GM23248 (cell line): ENCODE measurements around the gene COL10A1. TPM values are rescaled to one million over a fixed set of nuclear protein-coding genes. Genes with fewer than 3 reads are reported as not detected.

Experiments used
- DNase-seq: peaks from one replicate; pipeline ENCODE4 v3.0.0-alpha.2; 2015
- H2AFZ ChIP-seq: fragments of 200-600 bp; sonication (generic); 2 replicates; pipeline ENCODE4 v1.6.1; 2016; ENCODE audit warnings: antibody characterized with exemption
- H3F3A ChIP-seq: fragments of 200-600 bp; sonication (generic); 2 replicates; pipeline ENCODE4 v1.6.1; 2016; ENCODE audit warnings: mild to moderate bottlenecking, antibody characterized with exemption, mixed run types; ENCODE audit not compliant: insufficient read depth
- H3K27ac ChIP-seq: fragments of 200-600 bp; sonication (generic); 2 replicates; pipeline ENCODE4 v1.5.1; 2016; ENCODE audit warnings: mild to moderate bottlenecking
- H3K27me3 ChIP-seq: fragments of 200-600 bp; sonication (generic); replicated peaks from 2 replicates; pipeline ENCODE4 v1.6.1; 2016; ENCODE audit warnings: mild to moderate bottlenecking; ENCODE audit not compliant: insufficient read depth
- H3K36me3 ChIP-seq: fragments of 200-600 bp; sonication (generic); 2 replicates; pipeline ENCODE4 v1.6.1; 2016; ENCODE audit warnings: low read depth, mild to moderate bottlenecking
- H3K4me1 ChIP-seq: fragments of 200-600 bp; sonication (generic); 2 replicates; pipeline ENCODE4 v1.6.1; 2016; ENCODE audit warnings: mild to moderate bottlenecking; ENCODE audit not compliant: insufficient read depth
- H3K4me2 ChIP-seq: fragments of 200-600 bp; sonication (generic); one replicate; pipeline ENCODE4 v1.6.1; 2016; ENCODE audit warnings: mild to moderate bottlenecking; ENCODE audit not compliant: unreplicated experiment
- H3K4me3 ChIP-seq: fragments of 200-600 bp; sonication (generic); 2 replicates; pipeline ENCODE4 v1.5.1; 2016; ENCODE audit warnings: mild to moderate bottlenecking
- H3K79me2 ChIP-seq: fragments of 200-600 bp; sonication (generic); 2 replicates; pipeline ENCODE4 v1.6.1; 2016; ENCODE audit warnings: mild to moderate bottlenecking; ENCODE audit not compliant: insufficient read depth
- H3K9ac ChIP-seq: fragments of 200-600 bp; sonication (generic); 2 replicates; pipeline ENCODE4 v1.6.1; 2016; ENCODE audit warnings: mild to moderate bottlenecking
- H3K9me2 ChIP-seq: fragments of 200-600 bp; sonication (generic); 2 replicates; pipeline ENCODE4 v1.6.1; 2016; ENCODE audit warnings: mixed run types, mild to moderate bottlenecking, moderate library complexity; ENCODE audit not compliant: insufficient read depth
- H3K9me3 ChIP-seq: fragments of 200-600 bp; sonication (generic); one replicate; pipeline ENCODE4 v1.6.1; 2017; ENCODE audit warnings: low read depth
- H4K20me1 ChIP-seq: fragments of 200-600 bp; sonication (generic); 2 replicates; pipeline ENCODE4 v1.6.0; 2016; ENCODE audit not compliant: insufficient read depth
- EZH2 ChIP-seq: fragments of 200-600 bp; sonication (generic); IDR thresholded peaks from 2 replicates; pipeline ENCODE4 v1.6.1; 2018; ENCODE audit warnings: antibody characterized with exemption, mild to moderate bottlenecking; ENCODE audit not compliant: insufficient read depth, poor library complexity, severe bottlenecking
- EZH2phosphoT487 ChIP-seq: fragments of 200-600 bp; sonication (generic); IDR thresholded peaks from 2 replicates; pipeline ENCODE4 v1.6.1; 2018; ENCODE audit warnings: antibody characterized with exemption, moderate library complexity, mild to moderate bottlenecking, low read depth; ENCODE audit not compliant: insufficient read depth
- WGBS, 2 experiments: methylation state at CpG; one replicate each; pipeline ENCODE4 v1.1.6; 2015 to 2017; ENCODE audit warnings: low lambda C conversion rate in 2 of 2, low coverage in 1 of 2; ENCODE audit errors: missing lambda C conversion rate in 2 of 2; 5-methylcytosine and 5-hydroxymethylcytosine counted together
- in situ Hi-C: fragments of 300-500 bp; cut with MboI; formaldehyde crosslinking; loops from 2 replicates; pipeline ENCODE4 v1.15.0; 2020
- polyA plus RNA-seq: library from polyadenylated mRNA; unstranded; fragments of >200 nt; fragmentation: Nextera tagmentation; extraction: Ambion mirVana; gene quantifications from 2 replicates; pipeline ENCODE4 v1.2.1, GENCODE V29; 2016
- total RNA-seq: library from RNA; depleted of rRNA; stranded (reverse); fragments of >200 nt; shearing (Covaris generic); gene quantifications from 2 replicates; pipeline ENCODE4 v1.2.3, GENCODE V29; 2014; rRNA removed

COL10A1 gene
- total and polyA plus RNA-seq, 2 experiments from 2014 or later = 0.95 to 1.7 TPM

GRCh38 chr6:116070616-116071389 is 55.1 kb downstream of the COL10A1 start:
- no peaks in the 10 kb centered on the region for H3K79me2 ChIP-seq
- no peak overlapping the region for H3K4me3 ChIP-seq
- DNase-seq = no peak
- no peaks in the 10 kb centered on the region for H3K36me3 ChIP-seq
- H3K4me1 ChIP-seq = peaks cover 8% of the 10 kb centered on the region; the same call in 1 of the 2 replicates
- no peak for TF ChIP-seq EZH2
- no peak for TF ChIP-seq EZH2phosphoT487
- no peak overlapping the region for H3K9ac ChIP-seq
- WGBS, 2 experiments = 49 to 50% methylated on average over 2 of the region's 2 CpGs
- no peaks in the 10 kb centered on the region for H4K20me1 ChIP-seq
- H3K27me3 ChIP-seq = no peaks in the 10 kb centered on the region
- in situ Hi-C loops = no loop called here
- H3K27ac ChIP-seq = no peak overlapping the region
- no peak overlapping the region for H3K4me2 ChIP-seq
- H3F3A ChIP-seq = no peaks in the 10 kb centered on the region
- 0 out of 2 replicates have a peak, but pooled peaks cover 4% of the 10 kb centered on the region for H3K9me2 ChIP-seq
- H2AFZ ChIP-seq = no peak overlapping the region
- no peaks in the 10 kb centered on the region for H3K9me3 ChIP-seq

DNA sequence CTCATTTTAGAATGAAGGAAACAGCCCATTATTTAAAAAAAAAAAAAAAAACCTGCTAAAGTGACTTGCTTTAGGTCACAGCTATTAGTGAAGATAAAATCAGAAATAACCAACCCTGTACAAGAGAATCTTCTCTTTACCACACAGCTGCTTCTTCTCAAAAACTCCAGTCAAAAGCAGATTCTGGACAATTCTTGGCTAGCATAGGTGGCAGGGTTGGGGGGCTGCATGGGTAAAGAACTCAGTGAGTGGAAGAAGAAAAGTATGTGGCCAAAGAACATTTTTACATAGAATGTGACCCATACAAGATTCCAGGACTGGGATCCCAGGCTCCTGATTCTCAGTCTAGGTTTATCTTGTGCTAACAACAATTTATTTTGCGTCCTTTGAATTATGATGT is 55.8 kb downstream of the COL10A1 start:
- no peak overlapping the region for H3K4me2 ChIP-seq
- in situ Hi-C loops = no loop called here
- TF ChIP-seq EZH2 (no peak), EZH2phosphoT487 (no peak)

More for the DNA sequence above, 55.8 kb downstream of the COL10A1 start:
- H3K4me1 ChIP-seq = peaks cover 8% of the 10 kb centered on the region; the same call in 1 of the 2 replicates
- H3K79me2 ChIP-seq = no peaks in the 10 kb centered on the region
- H3F3A ChIP-seq = no peaks in the 10 kb centered on the region
- DNase-seq = no peak
- no peak overlapping the region for H3K27ac ChIP-seq
- no peak overlapping the region for H3K9ac ChIP-seq
- H3K4me3 ChIP-seq = no peak overlapping the region
- H3K27me3 ChIP-seq = no peaks in the 10 kb centered on the region
- H3K9me3 ChIP-seq = no peaks in the 10 kb centered on the region
- no peak overlapping the region for H2AFZ ChIP-seq
- H3K36me3 ChIP-seq = no peaks in the 10 kb centered on the region
- H4K20me1 ChIP-seq = no peaks in the 10 kb centered on the region
- 0 out of 2 replicates have a peak, but pooled peaks cover 4% of the 10 kb centered on the region for H3K9me2 ChIP-seq
- WGBS, 2 experiments = 85 to 100% methylated on average over 1 of the region's 1 CpG

Other genes starting within 250 kb of the COL10A1 start
- gene FRK, start 65.2 kb downstream of the COL10A1 start, total RNA-seq = 0.13 and 0.32 TPM in 2 replicates
- gene FRK, start 65.2 kb downstream of the COL10A1 start, polyA plus RNA-seq = 0.06 and 0.09 TPM in 2 replicates
- gene NT5DC1, start 25.3 kb downstream of the COL10A1 start, total RNA-seq = 1.8 and 3.4 TPM in 2 replicates
- gene NT5DC1, start 25.3 kb downstream of the COL10A1 start, polyA plus RNA-seq = 15.0 and 15.4 TPM in 2 replicates
- 34.1 and 38.2 TPM in 2 replicates for gene TSPYL4, start 127.9 kb upstream of the COL10A1 start, total RNA-seq
- 32.3 TPM in 2 replicates for gene TSPYL4, start 127.9 kb upstream of the COL10A1 start, polyA plus RNA-seq
- 79.4 and 89.1 TPM in 2 replicates for gene TSPYL1, start 153.8 kb upstream of the COL10A1 start, total RNA-seq
- gene TSPYL1, start 153.8 kb upstream of the COL10A1 start, polyA plus RNA-seq = 71.5 and 73.5 TPM in 2 replicates
- gene DSE, start 244.8 kb upstream of the COL10A1 start, total RNA-seq = 76.9 and 83.9 TPM in 2 replicates
- gene DSE, start 244.8 kb upstream of the COL10A1 start, polyA plus RNA-seq = 42.7 and 44.6 TPM in 2 replicates